ENCODE results near the gene CSRP2. TPM values are rescaled to one million over a fixed set of nuclear protein-coding genes. Genes with fewer than 3 reads are reported as not detected.

The CSRP2 gene
- total RNA-seq, 1 donor from 2014 or later: 13.3 TPM

DNA sequence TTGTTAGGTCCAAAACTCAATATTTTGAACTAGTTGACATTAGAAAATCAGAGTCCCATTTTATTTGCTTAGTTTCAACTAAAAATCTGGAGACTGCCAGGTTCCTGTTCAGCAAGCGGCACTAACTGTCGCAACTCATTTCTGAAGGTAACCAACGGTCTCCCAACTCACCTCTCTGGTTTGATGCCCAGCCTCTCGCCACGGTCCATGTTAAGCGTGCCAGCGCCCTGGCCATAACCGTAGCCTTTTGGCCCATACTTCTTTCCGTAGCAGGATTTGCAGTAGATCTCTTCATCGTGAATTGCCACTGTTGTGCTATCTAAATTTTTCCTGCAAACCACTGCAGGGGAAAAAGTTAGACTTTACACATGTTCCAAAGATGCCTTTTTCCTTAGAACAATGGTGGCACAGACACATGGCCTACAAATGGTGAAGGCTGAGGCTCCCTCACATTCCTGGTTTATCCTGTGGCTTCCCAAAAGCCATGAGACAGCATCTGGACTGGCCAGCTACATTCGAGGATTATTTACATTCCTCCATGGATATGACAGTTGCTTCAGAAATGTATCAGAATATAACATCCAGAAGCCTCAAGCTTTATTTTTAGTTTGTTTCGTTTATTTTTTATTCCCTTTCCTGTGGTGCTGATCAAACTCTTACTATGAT is 15.7 kb downstream of the CSRP2 start:
- peak; percentile 73 for DNase-seq

DNA sequence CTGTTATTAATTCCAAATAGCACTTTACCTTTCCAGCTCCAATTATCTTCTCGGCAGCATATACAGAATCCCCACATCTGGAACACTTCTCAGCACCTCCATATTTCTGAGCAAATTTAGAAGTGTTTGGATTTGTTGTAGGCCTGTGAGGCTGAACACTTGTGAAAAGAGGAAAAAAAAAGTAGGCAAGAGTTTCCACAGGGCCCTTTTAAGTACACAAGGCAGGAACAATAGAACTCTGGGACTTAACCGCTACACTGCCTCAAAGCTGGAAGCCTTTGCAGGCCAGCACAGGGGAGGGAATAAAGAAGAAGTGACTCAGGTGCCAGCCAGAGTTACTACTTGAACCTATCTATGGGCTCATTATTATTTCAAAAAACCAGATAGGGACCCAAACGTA is 18.6 kb downstream of the CSRP2 start:
- no peak for DNase-seq

DNA sequence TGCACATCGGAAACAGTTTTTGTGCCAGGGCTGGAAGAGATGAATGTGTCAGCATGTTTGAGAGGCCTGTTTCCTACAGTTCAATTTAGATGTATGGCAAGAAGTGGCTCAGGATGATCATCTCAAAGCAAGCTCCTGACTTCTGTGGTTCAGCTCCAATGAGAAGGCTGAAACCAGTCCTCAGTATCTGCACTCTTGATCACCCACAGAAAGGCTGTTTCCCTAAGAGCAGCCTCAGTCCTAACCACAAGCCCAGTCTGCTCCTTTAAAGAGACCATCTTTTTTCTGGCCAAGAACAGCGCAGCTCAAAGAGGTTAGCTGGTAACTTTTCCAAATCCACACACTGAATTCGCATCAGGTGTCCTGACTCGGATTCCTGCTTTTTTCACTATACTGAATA is 19.2 kb downstream of the CSRP2 start:
- DNase-seq: no peak

DNA sequence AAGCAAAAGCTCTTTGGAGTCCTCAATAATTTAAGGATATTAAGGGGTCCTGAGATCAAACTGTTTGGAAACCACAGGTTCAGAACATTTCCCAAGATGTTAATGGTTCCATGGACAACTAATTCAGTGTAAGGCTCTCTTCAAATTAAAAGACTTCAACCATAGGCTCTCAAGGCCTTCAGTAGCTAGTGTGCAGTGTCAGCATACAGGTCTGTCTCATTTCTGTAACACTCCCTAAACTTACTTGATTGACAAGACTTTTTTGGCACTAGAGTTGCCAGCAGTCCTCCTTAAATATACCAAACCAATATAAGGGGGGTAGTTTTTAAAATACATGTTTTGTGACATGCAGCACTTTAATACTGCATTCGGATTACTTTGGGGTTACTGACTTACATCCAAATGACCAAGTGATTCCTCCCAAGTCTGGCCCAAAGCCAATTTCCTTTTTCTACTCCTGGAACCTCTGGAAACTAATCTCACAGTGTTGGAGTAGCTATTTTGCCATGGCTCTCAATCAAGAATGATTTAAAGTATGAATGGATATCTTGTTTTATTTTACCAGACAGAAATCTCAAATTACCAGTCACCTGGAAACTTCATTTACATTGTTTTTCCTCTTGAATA is 22.7 kb downstream of the CSRP2 start:
- no peak for DNase-seq

DNA sequence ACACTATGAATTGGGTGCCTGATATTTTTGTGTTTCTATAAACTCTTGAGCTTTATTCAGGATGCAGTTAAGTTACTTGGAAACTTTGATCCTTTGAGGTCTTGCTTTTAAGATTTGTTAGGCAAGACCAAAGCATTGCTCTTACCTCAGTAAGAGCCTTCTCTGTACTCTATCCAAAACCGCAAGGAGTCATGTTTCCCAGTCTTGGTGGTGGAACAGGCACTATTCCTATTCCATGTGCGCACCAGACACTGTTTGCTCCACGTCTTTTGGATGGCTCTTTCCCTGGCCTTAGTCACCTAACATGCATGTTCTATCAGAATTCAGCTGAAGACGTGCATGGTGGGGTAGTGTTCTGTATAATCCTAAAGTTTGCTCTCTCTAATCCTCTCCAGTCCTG is 23.5 kb downstream of the CSRP2 start:
- no peak for DNase-seq

DNA sequence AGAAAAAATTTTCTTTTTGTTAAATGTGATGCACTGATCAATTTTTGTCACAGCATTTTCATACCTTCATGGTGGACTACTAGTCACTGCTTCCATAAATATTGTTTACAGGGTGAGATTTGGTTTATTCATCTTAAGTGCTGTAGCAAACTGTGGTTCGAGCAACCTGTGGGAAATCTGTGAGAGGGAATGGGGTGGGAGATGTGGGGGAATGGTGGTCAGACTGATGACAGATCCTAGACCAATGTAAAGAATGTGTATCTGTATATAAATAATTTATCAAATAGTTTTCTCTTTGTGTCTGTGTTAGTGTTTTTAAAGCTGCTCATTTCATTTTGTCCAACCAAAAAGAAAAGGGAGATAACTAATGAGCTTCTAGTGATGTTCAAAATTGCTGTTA is 26.7 kb downstream of the CSRP2 start:
- DNase-seq: no peak

DNA sequence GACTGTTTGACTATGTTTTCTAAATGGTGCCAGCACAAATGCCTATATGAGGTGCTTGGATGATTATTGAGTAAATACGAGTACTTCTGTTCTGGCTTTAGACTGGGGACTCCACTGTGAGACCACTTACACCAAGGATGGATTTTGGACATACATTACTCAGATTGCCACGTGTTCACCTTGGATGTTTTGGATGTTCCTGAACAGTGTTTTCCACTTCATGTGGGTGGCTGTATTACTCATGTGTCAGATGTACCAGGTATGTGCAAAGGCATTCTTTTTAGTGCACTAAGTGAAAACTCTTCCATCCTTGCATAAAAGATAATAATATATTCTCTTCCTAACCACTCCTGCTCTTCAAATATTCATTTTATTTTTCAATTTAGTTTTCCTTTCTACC is 30.7 kb downstream of the CSRP2 start:
- DNase-seq: no peak

DNA sequence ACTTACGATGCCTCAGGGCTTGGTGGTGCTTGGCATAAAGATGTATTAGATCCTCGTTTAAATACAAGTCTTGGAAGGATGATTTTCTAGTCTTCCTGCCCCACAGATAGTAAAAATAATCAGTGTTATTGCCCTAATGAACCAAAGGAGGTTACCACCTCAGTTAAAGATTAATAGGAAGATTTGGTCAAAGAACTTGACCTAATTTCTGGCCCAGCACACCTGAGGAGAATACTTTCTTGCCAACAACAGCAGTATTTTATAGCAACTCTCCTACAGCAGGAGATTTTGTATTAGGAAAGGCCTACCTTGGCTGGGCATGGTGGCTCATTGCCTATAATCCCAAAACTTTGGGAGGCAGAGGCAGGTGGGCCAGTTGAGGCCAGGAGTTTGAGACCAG is 31.6 kb downstream of the CSRP2 start:
- DNase-seq: no peak

DNA sequence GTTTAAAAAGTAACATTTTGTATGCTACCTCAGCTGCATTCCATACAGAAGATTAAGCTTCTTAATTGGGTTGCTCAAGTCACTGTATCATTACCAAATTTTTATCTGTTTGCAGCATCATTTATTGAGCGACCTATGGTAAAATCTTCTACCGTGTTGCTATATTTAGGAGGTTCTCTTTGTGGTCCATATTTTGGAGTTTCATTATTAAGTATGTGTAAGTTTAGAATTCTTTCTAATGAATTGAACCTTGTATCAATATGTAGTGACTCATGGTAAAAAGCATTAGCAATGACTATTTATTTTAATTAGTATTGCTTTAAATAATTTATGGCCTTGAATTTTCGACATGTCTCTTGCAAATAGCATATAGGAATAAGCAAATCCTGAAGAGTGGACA is 42.2 kb downstream of the CSRP2 start:
- DNase-seq: no peak

DNA sequence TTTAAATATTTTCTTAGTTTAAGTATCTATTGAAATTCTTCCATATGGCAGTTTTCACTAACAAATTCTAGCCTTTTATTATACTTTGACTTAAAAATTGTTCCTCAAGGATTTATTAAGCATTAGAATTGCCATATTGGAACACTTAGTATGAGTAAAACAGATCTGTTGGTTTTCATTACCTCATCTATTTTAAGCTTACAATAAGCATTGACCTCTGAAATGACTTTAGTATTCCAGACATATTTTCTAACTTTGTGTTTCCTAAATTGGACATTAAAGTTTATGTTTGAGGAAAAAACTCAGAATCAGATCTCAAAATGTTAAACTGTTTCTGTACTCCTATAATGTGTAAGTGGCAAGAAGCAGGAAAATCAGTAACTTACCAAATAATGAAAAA is 48.4 kb downstream of the CSRP2 start:
- peak; percentile 10 for DNase-seq

DNA sequence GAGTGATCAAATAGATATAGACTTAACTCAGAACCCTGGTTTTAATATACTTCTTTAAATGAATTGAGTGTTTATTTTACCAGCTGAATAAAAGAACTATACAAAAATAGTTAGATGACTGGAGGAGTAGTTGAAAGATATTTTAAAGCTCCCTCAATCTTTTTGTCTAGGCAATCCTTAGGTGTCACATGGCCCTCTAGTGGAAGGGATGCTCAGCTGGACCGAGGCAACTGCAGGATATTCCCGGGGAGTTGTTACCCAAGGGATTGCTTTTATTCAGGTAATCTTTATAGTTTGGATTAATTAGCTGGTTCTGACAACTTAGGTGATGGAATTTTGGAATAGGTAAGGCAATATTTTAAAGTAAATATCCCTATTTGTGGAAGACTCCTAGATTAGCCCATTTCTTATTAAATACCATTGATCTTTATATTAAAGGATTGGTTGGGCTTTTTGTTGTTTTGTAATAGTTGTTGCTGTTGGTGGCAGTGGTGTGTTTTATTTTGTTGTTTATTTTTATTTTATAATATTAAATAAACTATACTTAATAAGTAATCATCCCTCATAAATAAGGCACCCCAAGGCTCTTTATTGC is 57.8 kb downstream of the CSRP2 start:
- DNase-seq: no peak

DNA sequence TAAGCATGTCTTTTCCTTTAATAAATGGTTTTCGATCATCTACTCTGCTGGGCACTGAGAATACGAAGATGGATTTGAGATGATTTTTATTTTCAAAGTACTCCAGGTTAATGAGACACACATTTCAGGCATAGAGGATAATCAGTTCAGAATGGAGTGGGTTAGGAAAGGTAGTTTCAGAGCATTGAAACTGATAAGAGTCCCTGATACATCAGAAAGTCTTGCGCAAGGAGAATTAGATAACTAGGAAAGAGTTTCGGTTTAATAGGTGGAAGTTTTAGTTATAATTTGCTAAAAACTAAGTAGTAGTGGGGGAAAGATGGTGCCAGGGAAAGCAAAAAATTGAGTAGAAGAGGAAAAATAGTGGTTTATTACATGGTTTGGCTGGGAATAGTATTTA is 64.8 kb downstream of the CSRP2 start:
- no peak for DNase-seq

DNA sequence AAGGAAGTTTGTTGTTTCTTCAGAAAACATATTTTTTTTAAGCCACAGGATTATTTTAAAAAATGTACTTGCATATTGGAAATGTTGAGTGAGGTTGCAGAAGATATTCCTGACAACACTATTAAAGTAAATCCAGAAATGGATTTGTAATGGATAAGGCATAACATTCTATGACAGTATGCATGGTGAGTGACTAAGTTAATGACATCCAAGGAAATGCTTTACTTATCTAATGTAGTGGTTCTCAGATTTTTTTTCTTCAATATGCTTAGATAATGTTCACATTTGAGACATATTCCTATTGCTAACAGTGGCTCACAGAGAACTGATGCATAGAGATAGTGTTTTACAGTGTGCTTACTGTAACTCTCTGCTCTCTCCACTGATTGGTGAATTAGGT is 65.6 kb downstream of the CSRP2 start:
- no peak for DNase-seq

DNA sequence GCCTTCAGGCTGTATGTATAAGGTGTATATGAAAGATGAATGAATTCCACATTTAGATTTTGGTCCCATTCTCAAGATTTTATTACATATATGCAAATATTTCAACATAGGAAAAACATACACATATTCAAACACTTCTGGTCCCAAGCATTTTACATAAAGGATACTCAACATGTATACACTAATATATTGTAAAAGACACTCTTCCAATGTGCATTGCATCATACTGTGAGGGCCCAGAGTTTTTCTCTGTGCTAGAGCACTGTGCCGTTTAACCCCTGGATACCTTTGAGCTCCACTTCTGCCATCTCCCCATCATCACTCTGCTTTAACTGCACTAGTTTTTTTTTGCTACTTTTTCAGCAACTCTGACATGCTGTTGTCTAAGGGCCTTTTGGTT is 66.8 kb downstream of the CSRP2 start:
- DNase-seq: no peak

DNA sequence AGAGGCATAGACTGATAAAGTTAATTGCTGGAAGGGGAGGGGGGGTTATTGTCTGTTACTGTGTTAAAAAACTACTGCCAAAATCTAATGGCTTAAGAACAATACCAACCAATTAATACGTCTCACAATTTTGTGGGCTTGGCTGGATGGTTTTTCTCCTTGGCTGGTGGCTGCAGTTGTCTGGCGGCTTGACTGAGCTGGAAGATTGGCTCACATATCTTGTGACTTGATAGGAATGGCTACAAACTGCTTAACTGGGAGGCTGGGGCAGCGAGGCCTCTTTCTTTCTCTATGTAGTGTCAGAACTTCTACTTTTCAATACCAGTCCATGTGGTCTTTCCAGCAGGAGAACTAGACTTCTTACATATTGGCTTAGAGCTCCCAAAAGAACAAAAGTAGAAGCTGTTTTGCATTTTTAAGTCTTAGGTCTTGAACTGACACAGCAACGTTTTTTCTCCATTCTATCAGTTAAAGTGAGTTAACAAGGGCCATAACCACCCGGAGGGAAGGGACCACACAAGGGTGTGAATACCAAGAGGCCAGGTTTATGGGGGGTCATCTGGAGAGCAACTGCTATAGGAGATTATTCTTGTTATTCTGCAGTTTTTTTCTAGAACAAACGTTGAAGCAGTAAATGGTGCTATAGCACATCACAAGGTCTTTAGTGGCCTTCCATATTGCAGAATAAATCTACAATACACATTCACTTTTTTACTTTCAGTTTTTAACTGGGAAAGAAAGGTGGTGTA is 68.0 kb downstream of the CSRP2 start:
- DNase-seq: no peak

Other genes starting within 250 kb of the CSRP2 start
- gene ZDHHC17, start 114.9 kb downstream of the CSRP2 start, total RNA-seq: 96.4 TPM
- 2.9 TPM for gene E2F7, start 186.6 kb upstream of the CSRP2 start, total RNA-seq

All from skin of body (tissue), 2 donors.